Mucosa of rectum (tissue), 2 donors: ENCODE measurements around the gene CCNO.

Experiments
- H3K27ac ChIP-seq, 2 donors: one replicate each; pipeline ENCODE4 v1.7.0; 2013; ENCODE audit warnings: inconsistent platforms in 2 of 2, low read depth in 2 of 2, low read length in 2 of 2
- H3K27me3 ChIP-seq, 2 donors: one replicate each; pipeline ENCODE4 v1.7.0; 2013; ENCODE audit warnings: low read length in 2 of 2; ENCODE audit not compliant: control insufficient read depth in 2 of 2, insufficient read depth in 2 of 2
- H3K36me3 ChIP-seq, 2 donors: one replicate each; pipeline ENCODE4 v1.7.0; 2013; ENCODE audit warnings: low read length in 2 of 2; ENCODE audit not compliant: control insufficient read depth in 2 of 2, insufficient read depth in 2 of 2
- H3K4me1 ChIP-seq, 2 donors: one replicate each; pipeline ENCODE4 v1.7.0; 2013; ENCODE audit warnings: low read length in 2 of 2, mild to moderate bottlenecking in 1 of 2; ENCODE audit not compliant: control insufficient read depth in 2 of 2, insufficient read depth in 2 of 2
- H3K4me3 ChIP-seq, 2 donors: one replicate each; pipeline ENCODE4 v1.7.0; 2013; ENCODE audit warnings: low read length in 2 of 2
- H3K9ac ChIP-seq, 2 donors: one replicate each; pipeline ENCODE4 v1.7.0; 2013; ENCODE audit warnings: low read length in 2 of 2, low read depth in 1 of 2, mild to moderate bottlenecking in 1 of 2
- H3K9me3 ChIP-seq, 2 donors: one replicate each; pipeline ENCODE4 v1.7.0; 2013; ENCODE audit warnings: low read length in 2 of 2; ENCODE audit not compliant: control insufficient read depth in 2 of 2
- donor health status: healthy.
- donor health status: Normal muscosa, but diverticular disease.

Gene CCNO

GRCh38 chr5:55231919-55232270 lies 1.5 kb downstream of the CCNO start:
- Histone ChIP-seq H3K27ac (no peak overlapping the region), H3K9ac (no peak overlapping the region), H3K4me1 (peaks cover 30 to 44% of the 10 kb centered on the region in 2 donors), H3K36me3 (no peaks in the 10 kb centered on the region), H3K4me3 (peak overlapping the region; percentile 66 to 78), H3K27me3 (peaks cover 50 to 64% of the 10 kb centered on the region in 2 donors), H3K9me3 (no peaks in the 10 kb centered on the region)

GRCh38 chr5:55231029-55231918 lies 2.1 kb downstream of the CCNO start:
- peak overlapping the region; percentile 53 to 78 for H3K4me3 ChIP-seq
- no peaks in the 10 kb centered on the region for H3K9me3 ChIP-seq
- H3K27me3 ChIP-seq, result peaks cover 55 to 67% of the 10 kb centered on the region in 2 donors
- H3K9ac ChIP-seq, result no peak overlapping the region
- no peak overlapping the region for H3K27ac ChIP-seq
- H3K36me3 ChIP-seq, result no peaks in the 10 kb centered on the region
- peaks cover 36 to 50% of the 10 kb centered on the region in 2 donors for H3K4me1 ChIP-seq

GRCh38 chr5:55230086-55230629 lies 3.2 kb downstream of the CCNO start:
- Histone ChIP-seq H3K36me3 (no peaks in the 10 kb centered on the region), H3K27ac (no peak overlapping the region), H3K4me1 (peaks cover 37 to 51% of the 10 kb centered on the region in 2 donors), H3K27me3 (peaks cover 66 to 78% of the 10 kb centered on the region in 2 donors), H3K4me3 (no peak overlapping the region), H3K9me3 (no peaks in the 10 kb centered on the region), H3K9ac (no peak overlapping the region)

GRCh38 chr5:55227664-55228430 lies 5.6 kb downstream of the CCNO start:
- Histone ChIP-seq H3K9ac (no peak overlapping the region), H3K36me3 (no peaks in the 10 kb centered on the region), H3K27me3 (peaks cover 85 to 86% of the 10 kb centered on the region in 2 donors), H3K4me3 (peak overlapping the region; percentile 27 to 44), H3K9me3 (no peaks in the 10 kb centered on the region), H3K4me1 (peaks cover 24 to 34% of the 10 kb centered on the region in 2 donors), H3K27ac (no peak overlapping the region)

GRCh38 chr5:55226934-55227663 lies 6.3 kb downstream of the CCNO start, which contains the start of gene MCIDAS:
Gene MCIDAS (minus strand): TSS chr5:55227315. CDS start chr5:55227138, 177 bp downstream.
- peaks cover 16 to 26% of the 10 kb centered on the region in 2 donors for H3K4me1 ChIP-seq
- no peaks in the 10 kb centered on the region for H3K36me3 ChIP-seq
- no peak within 1 kb of the TSS for H3K27ac ChIP-seq
- no peaks in the 10 kb centered on the region for H3K9me3 ChIP-seq
- peak within 1 kb of the TSS; percentile 27 to 44 for H3K4me3 ChIP-seq
- peaks cover 86 to 87% of the 10 kb centered on the region in 2 donors for H3K27me3 ChIP-seq
- H3K9ac ChIP-seq, result no peak within 1 kb of the TSS

GRCh38 chr5:55226027-55226933 lies 7.1 kb downstream of the CCNO start:
- H3K9me3 ChIP-seq, result no peaks in the 10 kb centered on the region
- peaks cover 12 to 18% of the 10 kb centered on the region in 2 donors for H3K4me1 ChIP-seq
- no peak overlapping the region for H3K9ac ChIP-seq
- peaks cover 83 to 87% of the 10 kb centered on the region in 2 donors for H3K27me3 ChIP-seq
- H3K36me3 ChIP-seq, result no peaks in the 10 kb centered on the region
- H3K27ac ChIP-seq, result no peak overlapping the region
- peak overlapping the region; percentile 26 to 44 for H3K4me3 ChIP-seq

GRCh38 chr5:55225346-55225745 lies 8.1 kb downstream of the CCNO start:
- H3K27me3 ChIP-seq, result peaks cover 83 to 87% of the 10 kb centered on the region in 2 donors

GRCh38 chr5:55223812-55224240 lies 9.6 kb downstream of the CCNO start:
- peaks cover 75 to 77% of the 10 kb centered on the region in 2 donors for H3K27me3 ChIP-seq
- H3K4me1 ChIP-seq, result peaks cover 7 to 17% of the 10 kb centered on the region in 2 donors
- H3K9ac ChIP-seq, result no peak overlapping the region
- no peak overlapping the region for H3K4me3 ChIP-seq
- no peaks in the 10 kb centered on the region for H3K9me3 ChIP-seq
- no peak overlapping the region for H3K27ac ChIP-seq
- no peaks in the 10 kb centered on the region for H3K36me3 ChIP-seq

More at GRCh38 chr5:55225346-55225745, 8.1 kb downstream of the CCNO start:
- Histone ChIP-seq H3K4me3 (no peak overlapping the region), H3K9me3 (no peaks in the 10 kb centered on the region), H3K9ac (no peak overlapping the region), H3K27ac (no peak overlapping the region), H3K36me3 (no peaks in the 10 kb centered on the region), H3K4me1 (peaks cover 7 to 17% of the 10 kb centered on the region in 2 donors)
